HEK293 (cell line): ENCODE results near the gene FADS6.

Source experiments
- IKZF3 ChIP-seq: fragments of 450-650 bp; IDR thresholded peaks from 2 replicates; pipeline ENCODE4 v1.5.0; 2018; ENCODE audit warnings: missing biosample characterization, mild to moderate bottlenecking, missing genetic modification characterization, moderate library complexity
- TF ChIP-seq, protein P1 (sequence below): fragments of 450-650 bp; formaldehyde crosslinking; IDR thresholded peaks from 2 replicates; pipeline ENCODE4 v1.5.1; 2016; ENCODE audit warnings: missing biosample characterization, missing genetic modification characterization

DNA sequence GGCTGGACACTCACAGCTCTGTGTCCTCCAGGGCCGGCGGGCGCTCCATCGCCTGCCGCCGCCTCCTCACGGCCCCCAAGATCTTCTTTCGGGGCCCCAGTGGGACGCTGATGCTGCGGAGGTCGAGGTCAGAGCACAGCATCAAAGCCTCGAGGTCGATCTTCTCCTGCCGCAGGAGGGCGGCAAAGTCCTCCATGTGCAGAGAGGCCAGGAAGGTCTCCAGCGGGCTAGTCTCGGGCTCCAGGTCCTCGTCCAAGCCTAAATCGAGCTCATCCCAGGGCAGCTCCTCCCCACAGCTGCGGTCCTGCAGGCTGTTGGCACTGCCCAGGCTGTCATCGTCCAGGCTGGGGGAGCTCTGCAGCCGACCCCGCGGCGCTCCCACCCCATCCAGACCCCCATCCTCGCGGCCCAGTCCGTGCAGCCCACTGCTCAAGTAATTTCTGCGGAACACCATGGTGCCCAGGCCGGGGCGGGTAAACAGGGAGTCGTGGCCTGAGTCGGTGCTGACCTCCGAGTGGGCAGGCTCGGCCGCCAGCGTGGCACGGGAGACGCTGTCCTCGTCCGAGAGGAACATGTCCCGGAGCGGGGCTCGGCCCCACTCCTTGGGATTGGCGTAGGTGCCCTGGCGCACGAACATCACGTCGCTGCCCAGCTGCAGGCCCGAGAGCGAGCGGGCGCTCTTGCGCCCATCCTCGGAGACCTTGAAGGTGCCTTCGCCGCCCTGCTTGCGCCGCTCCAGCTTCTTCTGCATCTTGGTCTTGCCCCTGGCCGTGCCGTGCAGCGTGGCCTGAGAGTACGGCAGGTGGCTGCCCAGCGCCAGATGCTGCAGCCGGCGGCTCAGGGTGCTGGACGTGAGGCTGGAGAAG lies 26.2 kb upstream of the FADS6 start:
- TF ChIP-seq IKZF3 (tag by site-specific recombination) = no peak
- TF ChIP-seq, protein P1, sequence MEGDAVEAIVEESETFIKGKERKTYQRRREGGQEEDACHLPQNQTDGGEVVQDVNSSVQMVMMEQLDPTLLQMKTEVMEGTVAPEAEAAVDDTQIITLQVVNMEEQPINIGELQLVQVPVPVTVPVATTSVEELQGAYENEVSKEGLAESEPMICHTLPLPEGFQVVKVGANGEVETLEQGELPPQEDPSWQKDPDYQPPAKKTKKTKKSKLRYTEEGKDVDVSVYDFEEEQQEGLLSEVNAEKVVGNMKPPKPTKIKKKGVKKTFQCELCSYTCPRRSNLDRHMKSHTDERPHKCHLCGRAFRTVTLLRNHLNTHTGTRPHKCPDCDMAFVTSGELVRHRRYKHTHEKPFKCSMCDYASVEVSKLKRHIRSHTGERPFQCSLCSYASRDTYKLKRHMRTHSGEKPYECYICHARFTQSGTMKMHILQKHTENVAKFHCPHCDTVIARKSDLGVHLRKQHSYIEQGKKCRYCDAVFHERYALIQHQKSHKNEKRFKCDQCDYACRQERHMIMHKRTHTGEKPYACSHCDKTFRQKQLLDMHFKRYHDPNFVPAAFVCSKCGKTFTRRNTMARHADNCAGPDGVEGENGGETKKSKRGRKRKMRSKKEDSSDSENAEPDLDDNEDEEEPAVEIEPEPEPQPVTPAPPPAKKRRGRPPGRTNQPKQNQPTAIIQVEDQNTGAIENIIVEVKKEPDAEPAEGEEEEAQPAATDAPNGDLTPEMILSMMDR (tag by site-specific recombination) = no peak
